ENCODE measurements around the gene TMEM256.
"Not testable (repeated sequence)": the region's sequence is repeated elsewhere in the genome, so short reads cannot be mapped to it uniquely, and the experiment has no call there.

Gene TMEM256

GRCh38 chr17:7383371-7383741 lies 20.5 kb downstream of the TMEM256 start:
- no peak for ATAC-seq
- no peak for DNase-seq

DNA sequence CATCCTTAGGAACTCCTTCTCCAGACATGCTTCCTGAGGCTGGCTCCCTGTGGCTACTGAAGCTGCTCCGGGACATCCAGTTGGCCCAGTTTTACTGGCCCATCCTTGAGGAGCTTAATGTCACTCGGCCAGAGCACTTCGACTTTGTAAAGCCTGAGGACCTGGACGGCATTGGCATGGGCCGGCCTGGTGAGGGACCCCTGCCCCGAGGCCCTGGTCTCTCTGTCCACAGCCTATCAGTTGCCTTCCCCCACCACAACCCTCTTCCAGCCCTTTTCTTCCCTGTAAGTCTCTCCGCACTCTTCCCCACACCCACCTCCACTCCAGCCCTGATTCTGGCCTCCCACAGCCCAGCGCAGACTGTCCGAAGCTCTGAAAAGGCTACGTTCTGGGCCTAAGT lies 21.0 kb downstream of the TMEM256 start:
- DNase-seq (no peak), ATAC-seq (no peak)

DNA sequence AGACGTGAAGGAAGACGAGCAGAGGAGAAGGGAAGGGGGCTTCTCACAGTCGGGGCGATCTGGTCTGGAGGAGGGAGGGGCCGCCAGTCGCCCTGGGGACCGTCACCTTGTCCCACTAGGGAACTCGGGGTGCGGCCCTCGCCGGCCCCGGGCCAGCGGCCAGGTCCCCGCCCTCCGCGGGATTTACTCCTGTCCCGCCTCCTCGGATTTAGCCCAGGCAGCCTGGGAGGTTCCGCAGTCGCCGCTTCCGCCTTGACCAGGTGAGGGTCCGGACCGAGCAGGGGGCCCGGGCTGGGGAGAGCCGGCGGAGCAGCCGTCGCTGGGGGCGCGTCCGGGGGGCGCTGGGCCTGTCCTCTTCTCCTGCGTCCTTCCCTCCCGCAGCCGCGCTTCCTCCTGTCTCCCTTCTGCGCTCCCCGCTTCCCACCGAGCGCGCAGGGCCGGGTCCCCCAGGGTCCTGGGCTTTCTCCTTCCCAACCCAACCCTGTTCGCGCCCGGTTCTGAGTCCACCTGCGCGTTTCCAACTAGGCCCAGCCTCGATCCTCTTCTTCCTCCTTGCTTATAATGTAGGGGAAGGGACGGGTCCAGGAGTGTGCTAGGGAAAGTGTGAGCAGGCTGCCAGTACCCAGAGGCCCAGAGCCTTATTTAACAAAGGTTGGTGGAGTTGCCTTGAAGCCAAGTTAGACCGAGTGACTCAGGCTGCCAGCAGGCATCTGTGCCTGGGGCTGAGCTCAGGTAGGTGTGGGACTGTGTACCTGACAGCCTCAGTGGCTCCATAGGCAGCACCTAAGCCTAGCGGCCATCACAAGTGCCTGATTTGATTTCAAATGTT lies 22.8 kb downstream of the TMEM256 start, which contains the start of gene TNK1:
TNK1 (plus strand) TSS at position 235 of the 829 bp plus-strand sequence. CDS start 1,838 bp downstream, outside the sequence.
- no peak for DNase-seq

GRCh38 chr17:7380321-7380720 lies 23.6 kb downstream of the TMEM256 start:
- no peak for DNase-seq
- ATAC-seq, result no peak

More for the DNA sequence above, 22.8 kb downstream of the TMEM256 start, which contains the start of gene TNK1:
- no peak for ATAC-seq

GRCh38 chr17:7379134-7379533 lies 24.8 kb downstream of the TMEM256 start:
- DNase-seq, result no peak

GRCh38 chr17:7374353-7374752 lies 29.5 kb downstream of the TMEM256 start:
- ATAC-seq, result no peak
- DNase-seq, result no peak

More at GRCh38 chr17:7379134-7379533, 24.8 kb downstream of the TMEM256 start:
- no peak for ATAC-seq

DNA sequence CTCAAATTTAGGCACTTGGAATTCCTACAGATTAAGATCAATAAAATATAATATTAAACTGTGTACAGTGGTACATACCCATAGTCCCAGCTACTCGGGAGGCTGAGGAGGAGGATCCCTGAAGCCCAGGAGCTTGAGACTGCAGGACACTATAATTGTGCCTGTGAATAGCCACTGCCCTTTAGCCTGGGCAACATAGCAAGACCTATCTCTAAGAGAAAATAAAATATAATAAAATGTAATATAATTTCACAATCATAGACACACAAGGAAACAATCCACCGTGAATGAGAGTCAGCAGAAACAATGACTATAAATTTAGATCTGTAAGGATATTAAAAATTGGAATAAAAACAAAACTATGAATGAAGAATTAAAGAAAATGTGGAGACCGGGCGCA lies 33.0 kb downstream of the TMEM256 start:
- no peak for ATAC-seq
- no peak for DNase-seq

DNA sequence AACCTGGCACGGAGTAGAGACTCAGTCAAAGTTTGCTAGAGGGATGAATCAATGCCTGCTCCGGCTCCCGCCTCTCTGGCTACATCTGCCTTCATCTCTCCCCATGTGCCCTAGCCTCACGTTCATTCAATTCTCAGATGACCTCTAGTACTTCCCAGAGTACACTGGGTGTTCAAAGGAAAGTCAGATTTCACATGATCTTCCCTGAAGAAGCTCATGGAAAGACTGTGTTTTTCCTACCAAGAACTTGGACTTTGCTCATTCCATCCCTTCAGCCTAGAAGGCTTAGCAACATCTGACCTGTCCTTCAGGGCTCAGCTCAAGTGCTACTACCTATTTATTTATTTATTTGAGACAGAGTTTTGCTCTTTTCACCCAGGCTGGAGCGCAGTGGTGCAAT lies 34.1 kb downstream of the TMEM256 start:
- no peak for ATAC-seq
- DNase-seq, result no peak

DNA sequence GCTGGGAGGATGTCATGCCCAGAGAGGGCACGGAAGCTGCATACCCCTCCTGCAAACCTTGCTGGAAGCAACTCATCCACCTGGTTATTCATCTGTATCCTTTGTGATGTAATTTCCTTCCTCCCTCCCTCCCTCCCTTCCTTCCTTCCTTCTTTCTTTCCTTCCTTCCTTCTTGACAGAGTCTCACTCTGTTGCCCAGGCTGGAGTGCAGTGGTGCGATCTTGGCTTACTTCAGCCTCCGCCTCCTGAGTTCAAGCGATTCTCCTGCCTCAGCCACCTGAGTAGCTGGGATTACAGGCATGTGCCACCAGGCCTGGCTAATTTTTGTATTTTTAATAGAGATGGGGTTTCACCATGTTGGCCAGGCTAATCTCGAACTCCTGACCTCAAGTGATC lies 35.3 kb downstream of the TMEM256 start:
- not testable (repeated sequence) for ATAC-seq, DNase-seq

DNA sequence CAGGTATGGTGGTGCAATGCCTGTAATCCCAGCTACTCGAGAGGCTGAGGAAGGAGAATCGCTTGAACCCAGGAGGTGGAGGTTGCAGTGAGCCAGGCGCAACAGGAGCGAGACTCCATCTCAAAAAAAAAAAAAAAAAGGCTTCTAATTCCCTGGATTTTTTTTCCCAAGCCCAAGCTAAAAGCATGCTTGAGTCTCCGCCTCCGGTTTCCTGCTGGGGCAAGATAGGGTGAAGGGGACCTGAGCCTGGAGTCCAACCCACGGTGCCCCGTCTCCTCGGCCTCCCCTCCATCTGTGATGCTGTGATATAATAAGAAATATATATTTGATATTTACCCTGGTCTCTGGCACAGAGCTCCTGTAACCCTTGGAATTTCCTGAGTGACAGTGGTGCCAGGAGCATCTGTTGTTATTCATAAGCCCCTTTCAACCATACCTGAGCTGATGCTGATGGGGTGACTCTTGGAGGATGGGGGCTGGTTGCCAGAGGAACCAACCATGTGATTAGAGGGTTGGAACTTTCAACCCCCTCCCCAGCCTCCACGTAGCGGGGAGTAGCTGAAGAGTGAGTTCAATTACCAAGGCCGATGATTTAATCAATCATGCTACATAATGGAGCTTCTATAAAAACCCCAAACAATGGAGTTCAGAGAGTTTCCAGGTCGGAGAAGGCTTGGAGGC lies 35.8 kb downstream of the TMEM256 start:
- DNase-seq (no peak), ATAC-seq (no peak)

DNA sequence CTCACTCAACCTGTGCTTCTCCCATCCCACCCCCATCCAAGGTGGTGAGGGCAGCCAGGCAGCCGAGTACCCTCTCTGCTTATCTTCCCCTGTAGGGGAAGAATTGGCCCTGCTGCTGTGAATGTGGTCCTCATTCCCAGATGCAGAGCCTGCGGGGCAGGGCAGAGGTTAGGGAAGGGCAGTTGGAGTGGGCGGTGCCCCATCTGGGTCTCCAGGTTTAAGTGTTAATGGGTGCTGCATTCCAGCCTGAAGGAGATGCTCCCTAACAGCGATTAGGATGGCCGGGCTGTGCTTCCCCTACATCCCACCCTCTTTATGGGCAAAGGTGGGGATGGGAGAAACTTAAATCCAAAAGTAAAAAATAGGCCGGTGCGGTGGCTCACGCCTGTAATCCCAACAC lies 36.8 kb downstream of the TMEM256 start:
- ATAC-seq, result no peak
- DNase-seq, result no peak

DNA sequence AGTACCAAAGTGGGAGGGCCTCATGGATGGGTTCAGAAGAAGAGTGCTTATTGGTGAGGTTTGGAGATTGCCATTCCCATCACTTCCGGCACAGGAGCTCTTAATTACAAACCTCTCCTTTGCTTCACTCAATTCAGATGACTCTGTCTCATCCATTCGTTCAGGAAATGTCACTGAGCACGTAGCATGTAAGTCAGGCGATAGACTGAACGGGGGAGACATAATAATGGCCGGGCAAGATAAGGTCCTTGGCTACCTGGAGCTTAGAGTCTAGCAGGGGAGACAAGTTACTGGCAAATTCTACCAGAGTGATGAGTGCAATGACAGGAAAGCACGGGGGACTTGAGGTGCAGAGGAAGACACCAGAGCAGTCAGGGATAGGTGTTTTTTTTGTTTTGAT lies 37.9 kb downstream of the TMEM256 start:
- not testable (repeated sequence) for DNase-seq, ATAC-seq

GRCh38 chr17:7363311-7363710 lies 40.6 kb downstream of the TMEM256 start:
- no peak for DNase-seq
- no peak for ATAC-seq

DNA sequence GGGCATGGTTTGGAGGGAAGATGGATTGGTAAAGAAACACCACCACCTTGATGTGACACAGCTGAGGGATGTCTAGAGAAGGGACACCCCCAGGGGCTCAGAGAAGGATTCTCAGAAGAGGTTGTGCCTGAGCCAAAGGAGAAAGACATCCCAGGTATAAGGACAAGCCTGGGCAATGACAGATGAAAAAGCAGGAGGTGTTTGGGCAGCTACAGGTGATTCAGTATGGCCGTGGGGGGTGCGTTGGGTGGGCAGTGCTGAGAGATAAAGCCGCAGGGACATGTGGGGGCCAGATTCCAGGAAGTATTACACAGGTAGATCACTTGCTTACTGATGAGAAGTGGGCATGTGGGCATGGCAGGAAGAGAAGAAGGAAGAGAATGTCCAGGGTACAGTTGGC lies 42.0 kb downstream of the TMEM256 start:
- ATAC-seq, result no peak
- DNase-seq, result no peak

DNA sequence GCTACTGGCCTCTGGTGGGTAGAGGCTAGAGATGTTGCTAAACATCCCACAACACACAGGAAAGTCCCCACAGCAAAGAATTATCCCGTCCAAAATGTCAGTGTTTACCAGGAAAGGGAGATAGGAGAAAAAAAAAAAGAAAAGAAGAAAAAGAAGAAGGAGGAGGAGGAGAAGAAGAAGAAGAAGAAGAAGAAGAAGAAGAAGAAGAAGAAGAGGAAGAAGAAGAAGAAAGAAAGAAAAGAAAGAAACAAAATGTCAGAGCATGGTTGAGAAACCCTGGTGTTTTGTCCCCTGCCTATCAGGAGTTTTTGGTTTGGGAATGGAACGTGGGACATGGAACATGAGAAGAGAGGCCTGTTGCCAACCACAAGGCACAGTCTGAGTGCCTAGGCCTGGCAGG lies 46.5 kb downstream of the TMEM256 start:
- DNase-seq (no peak), ATAC-seq (no peak)

- ATAC-seq (no peak), DNase-seq (no peak)
Measured at GRCh38 chr17:7356756-7357155, 47.1 kb downstream of the TMEM256 start.

DNA sequence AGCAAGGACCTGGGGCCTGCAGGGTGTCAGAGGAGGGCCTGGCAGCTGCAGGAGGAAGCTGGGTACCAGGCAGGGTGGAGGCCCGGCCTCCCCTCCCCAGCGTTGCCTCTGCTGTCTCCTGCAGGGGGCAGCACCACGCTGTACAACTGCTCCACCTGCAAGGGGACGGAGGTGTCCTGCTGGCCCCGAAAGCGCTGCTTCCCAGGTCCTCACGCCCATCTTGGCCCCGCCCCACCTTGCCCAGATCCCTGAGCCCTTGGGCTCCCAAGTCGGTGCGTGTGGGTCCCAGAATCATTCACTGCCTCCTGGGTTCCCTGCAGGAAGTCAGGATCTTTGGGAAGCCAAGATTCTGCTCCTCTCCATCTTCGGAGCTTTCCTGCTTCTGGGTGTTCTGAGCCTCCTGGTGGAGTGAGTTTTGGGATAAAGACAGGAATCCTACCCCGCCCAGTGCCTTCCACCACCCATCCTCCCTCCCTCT lies 47.8 kb downstream of the TMEM256 start:
- DNase-seq, result peak; percentile 92
- ATAC-seq, result peak; percentile 75

DNA sequence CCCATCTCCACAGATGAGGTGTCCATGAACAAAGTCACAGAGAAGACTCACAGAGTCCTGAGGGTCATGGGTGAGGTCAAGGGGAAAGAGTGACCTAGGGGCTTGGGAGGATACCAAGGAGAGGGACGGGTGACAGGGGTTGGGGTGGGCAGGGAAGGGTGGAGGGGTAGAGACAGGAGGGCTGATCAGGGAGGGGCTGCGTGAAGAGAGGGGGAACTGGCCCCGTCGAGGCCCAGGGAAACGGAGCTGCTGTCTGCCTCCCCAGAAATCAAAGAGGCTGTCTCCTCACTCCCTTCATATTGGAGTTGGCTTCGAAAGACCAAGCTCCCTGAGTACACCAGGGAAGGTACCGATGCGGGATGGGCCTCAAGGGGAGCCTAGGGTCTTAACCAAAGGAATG lies 48.3 kb downstream of the TMEM256 start:
- ATAC-seq (no peak), DNase-seq (no peak)

DNA sequence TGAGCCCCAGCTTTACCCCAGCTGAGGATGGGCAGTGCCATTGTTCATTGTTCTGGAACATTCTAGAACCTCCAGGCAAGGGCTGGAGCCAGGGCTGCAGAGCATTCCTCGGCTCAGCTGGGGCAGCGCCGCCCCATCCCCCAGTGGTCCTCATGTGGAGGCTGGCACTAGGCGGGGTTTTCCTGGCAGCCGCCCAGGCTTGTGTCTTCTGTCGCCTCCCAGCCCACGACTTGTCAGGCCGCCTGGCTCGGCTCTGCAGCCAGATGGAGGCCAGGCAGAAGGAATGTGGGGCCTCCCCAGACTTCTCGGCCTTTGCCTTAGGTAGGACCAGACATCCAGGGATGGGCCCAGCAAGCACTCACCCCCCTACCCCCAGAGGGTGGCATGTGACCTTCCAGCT lies 48.8 kb downstream of the TMEM256 start, which contains the start of gene TMEM95:
TMEM95 (plus strand) TSS at position 104 of the 400 bp plus-strand sequence; CDS start at position 153, 49 bp downstream.
- no peak for DNase-seq
- ATAC-seq, result no peak

GRCh38 chr17:7354262-7354843 lies 49.5 kb downstream of the TMEM256 start:
- DNase-seq (peak; percentile 37), ATAC-seq (peak; percentile 7)
